Measurements from ENCODE around the gene ISOC1.
A peak's percentile ranks its signal among the peaks of the same experiment; 100 is the strongest.

ISOC1 gene

GRCh38 chr5:129094087-129094923 is at the start of gene ISOC1:
Gene ISOC1 (plus strand): TSS chr5:129094749. CDS start chr5:129094767, 18 bp downstream.
- DNase-seq = peak; percentile 72 to 91 (median 80)

- DNase-seq = no peak
These were observed 48.4 kb upstream of the ISOC1 start for GRCh38 chr5:129046151-129046550.

- DNase-seq = no peak
These were observed 46.0 kb upstream of the ISOC1 start for GRCh38 chr5:129048509-129048908.

GRCh38 chr5:129049126-129049799 is 45.3 kb upstream of the ISOC1 start:
- DNase-seq = no peak

GRCh38 chr5:129051283-129051682 is 43.3 kb upstream of the ISOC1 start:
- no peak for DNase-seq

GRCh38 chr5:129053438-129053837 is 41.1 kb upstream of the ISOC1 start:
- no peak for DNase-seq

GRCh38 chr5:129057329-129057728 is 37.2 kb upstream of the ISOC1 start:
- no peak for DNase-seq

DNA sequence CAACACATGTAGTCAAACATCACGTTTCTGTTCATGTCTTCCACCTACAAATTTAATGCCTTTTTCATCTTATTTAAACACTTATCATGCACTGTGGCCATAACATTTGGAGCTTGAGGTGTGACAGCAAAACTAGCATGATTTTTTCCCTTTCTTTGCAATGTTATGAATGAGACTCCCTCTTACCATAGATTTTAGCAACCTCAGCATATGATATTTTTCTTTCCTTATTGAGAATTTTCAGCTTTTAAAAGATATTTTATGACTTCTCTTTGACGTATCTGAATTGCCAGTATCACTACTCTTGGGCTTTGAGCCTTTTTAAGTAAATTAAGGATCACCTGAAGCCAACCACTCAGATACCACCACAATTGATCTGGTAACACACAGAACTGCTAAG is 32.7 kb upstream of the ISOC1 start:
- DNase-seq = no peak

DNA sequence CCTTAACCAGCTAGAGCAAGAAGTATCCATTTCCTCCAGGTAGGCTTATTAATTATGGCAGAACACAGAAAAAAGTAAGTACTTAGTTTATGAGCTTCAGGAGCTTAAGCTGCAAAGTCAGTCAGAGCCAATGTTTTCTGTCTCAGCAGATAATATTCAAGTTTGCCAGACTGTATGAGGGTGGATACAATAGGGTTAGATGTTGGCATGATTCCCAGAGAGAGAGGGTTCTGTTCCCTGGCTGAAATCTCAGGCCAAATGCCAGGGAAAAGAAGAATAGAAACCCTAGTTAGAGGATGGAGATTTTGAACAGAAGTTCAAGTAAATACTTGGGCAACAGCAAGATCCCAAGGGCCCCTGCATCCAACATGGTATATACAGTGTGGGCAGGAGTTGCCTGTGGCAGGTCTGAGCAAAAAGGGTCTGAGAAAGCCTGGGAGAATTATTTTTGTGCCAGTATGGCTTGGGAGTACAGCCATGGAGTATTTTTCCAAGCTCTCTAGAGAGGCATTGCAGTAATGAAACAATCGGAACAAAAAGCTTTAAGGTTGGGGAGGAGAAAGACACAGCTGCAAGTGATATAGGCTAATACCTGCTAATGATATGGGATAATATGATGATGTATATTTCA is 31.0 kb upstream of the ISOC1 start:
- DNase-seq = no peak

- DNase-seq = no peak
These were observed 28.8 kb upstream of the ISOC1 start for GRCh38 chr5:129065721-129066120.

DNA sequence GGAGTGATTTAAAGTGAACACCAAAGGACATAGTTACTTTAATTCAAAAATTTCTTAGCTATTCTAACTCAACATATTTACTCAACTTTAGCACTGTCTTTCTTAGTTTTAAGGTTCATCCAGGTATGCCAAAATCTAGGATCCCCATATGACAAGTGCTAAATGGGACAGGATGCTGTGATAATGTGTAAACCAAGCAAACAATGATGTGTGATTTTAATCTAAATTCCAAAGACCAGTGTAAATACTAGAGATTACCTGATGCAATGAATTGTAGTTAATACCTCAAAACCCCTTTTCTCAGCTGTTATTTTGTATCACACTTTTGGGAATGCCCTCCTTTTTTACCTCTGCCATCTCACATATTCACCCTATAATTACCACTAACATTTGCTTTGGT is 26.8 kb upstream of the ISOC1 start:
- no peak for DNase-seq

DNA sequence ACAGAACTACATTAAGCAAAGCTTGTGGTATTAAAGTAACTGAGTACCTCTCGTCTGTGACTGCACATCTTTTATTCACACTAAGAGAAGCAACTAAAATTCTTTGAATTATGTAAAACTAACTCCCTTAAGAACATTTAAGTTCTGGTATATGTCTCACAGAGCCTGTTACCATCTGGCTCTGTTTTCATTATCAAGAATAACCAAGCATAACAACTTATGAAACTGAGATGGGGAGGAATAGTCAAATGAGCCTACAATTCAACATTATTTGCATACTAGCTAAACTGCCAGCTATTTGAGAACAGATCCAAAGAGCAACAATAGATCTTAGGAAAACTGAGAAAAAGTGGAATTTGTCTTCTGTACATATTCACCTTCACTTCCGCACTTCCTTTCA is 25.3 kb upstream of the ISOC1 start:
- DNase-seq = no peak

- DNase-seq = no peak
These were observed 21.4 kb upstream of the ISOC1 start for GRCh38 chr5:129073111-129073510.

DNA sequence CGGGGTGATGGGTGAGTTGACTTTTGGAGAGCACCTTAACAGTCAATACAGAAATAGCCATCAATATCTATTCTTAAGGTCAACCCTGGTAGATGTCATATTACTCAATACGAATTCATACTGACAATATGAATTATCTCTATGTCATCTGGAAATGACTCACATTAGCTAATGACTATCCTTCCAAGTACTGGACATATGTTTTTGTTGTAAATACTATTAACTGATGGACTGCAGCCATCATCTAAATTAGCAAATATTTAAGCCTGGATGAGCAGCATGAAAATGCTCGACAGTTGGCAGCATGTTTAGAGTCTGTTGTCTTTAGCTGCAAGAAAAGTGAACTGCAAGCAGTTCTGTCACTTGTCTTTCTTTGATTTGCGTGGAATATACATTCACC is 19.6 kb upstream of the ISOC1 start:
- no peak for DNase-seq

GRCh38 chr5:129077433-129078075 is 17.0 kb upstream of the ISOC1 start:
- DNase-seq = no peak

DNA sequence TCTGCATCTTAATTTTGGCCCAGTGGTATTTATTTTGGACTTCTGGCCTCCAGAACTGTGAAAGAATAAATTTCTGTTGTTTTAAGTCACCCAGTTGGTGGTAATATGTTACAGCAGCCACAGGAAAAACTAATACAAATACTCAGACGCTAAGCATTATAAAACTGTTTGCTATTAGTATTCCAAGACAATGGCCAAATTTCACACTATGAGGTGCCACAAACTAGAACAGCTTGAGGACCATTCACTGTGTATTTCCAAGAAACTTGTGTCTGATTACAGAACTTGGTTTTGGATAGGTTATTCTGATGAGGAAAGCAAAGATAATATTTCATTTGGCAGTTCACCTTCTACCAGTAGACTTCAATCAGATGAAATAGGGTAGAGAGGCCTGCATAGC is 16.3 kb upstream of the ISOC1 start:
- no peak for DNase-seq

- no peak for DNase-seq
These were observed 15.9 kb upstream of the ISOC1 start for GRCh38 chr5:129078660-129079059.

- no peak for DNase-seq
These were observed 15.1 kb upstream of the ISOC1 start for GRCh38 chr5:129079496-129079895.

- no peak for DNase-seq
These were observed 13.8 kb upstream of the ISOC1 start for GRCh38 chr5:129080766-129081165.

GRCh38 chr5:129082225-129083136 is 12.1 kb upstream of the ISOC1 start:
- DNase-seq = no peak

- DNase-seq = peak; percentile 25 to 51 (median 33)
These were observed 663 bp downstream of the ISOC1 start for GRCh38 chr5:129094924-129095899.

Measured in activated naive CD4-positive, alpha-beta T cell (primary cell).